SK-N-SH (cell line): ENCODE results near the gene SLC6A16.

ENCODE experiments used
- CHD2 ChIP-seq: fragments of 150-350 bp; IDR thresholded peaks from 2 replicates; pipeline ENCODE4 v1.6.1; 2018; ENCODE audit warnings: low read length; ENCODE audit not compliant: partially characterized antibody
- EP300 ChIP-seq, 2 experiments: IDR thresholded peaks; 2 replicates each; pipeline versions ENCODE4 v1.4.0 to v1.6.1; 2012; ENCODE audit warnings: borderline replicate concordance in 1 of 2, low read depth in 1 of 2, low read length in 1 of 2
- EZH2phosphoT487 ChIP-seq: fragments of 200-600 bp; sonication (generic); IDR thresholded peaks from 2 replicates; pipeline ENCODE4 v1.6.1; 2017; ENCODE audit warnings: low read depth, mixed run types, mild to moderate bottlenecking, antibody characterized with exemption, moderate library complexity, borderline replicate concordance
- JUND ChIP-seq: IDR thresholded peaks from 2 replicates; pipeline ENCODE4 v1.4.0; 2012
- MAX ChIP-seq: IDR thresholded peaks from 2 replicates; pipeline ENCODE4 v1.4.0; 2012; ENCODE audit warnings: low read depth
- POLR2AphosphoS5 ChIP-seq: IDR thresholded peaks from 2 replicates; pipeline ENCODE4 v1.6.1; 2012; ENCODE audit warnings: low read depth, low read length
- RAD21 ChIP-seq: IDR thresholded peaks from 2 replicates; pipeline ENCODE4 v1.6.1; 2012; ENCODE audit warnings: mild to moderate bottlenecking, low read length
- TF ChIP-seq, protein P1 (sequence below): IDR thresholded peaks from 2 replicates; pipeline ENCODE4 v1.6.1; 2012; ENCODE audit warnings: mild to moderate bottlenecking, low read depth, low read length, moderate library complexity
- TF ChIP-seq, protein P2 (sequence below): fragments of 200-600 bp; sonication (generic); IDR thresholded peaks from 2 replicates; pipeline ENCODE4 v1.6.1; 2017; ENCODE audit warnings: antibody characterized with exemption, mild to moderate bottlenecking, moderate library complexity

DNA sequence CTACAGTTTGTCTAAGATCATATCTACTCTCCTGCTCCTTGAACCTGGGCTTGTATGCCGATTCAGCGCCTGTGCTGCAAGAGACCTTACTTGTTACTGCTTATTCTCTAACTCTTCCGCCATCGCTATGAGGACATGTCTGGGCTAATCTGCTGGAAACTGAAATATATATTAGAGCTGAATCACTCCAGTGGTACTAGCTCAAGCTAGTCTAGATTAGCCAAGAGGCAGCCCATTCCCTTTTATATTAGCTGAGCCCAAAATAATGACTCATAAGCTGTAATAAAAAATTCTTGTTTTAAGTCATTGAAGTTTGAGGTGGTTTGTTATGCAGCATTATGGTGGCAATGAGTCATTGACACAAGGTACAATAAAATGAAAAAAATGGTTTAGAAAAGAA lies 52.8 kb downstream of the SLC6A16 start:
- TF ChIP-seq EZH2phosphoT487 (no peak), JUND (0 out of 2 replicates have a peak, but pooled peaks have one; percentile 10), POLR2AphosphoS5 (no peak), RAD21 (no peak), EP300 (IDR thresholded peaks at IDR 0.05; ENCODE audit: borderline replicate concordance in 1 of 2, low read depth in 1 of 2, low read length in 1 of 2) (no peak), CHD2 (no peak), MAX (no peak)
- TF ChIP-seq, protein P1, sequence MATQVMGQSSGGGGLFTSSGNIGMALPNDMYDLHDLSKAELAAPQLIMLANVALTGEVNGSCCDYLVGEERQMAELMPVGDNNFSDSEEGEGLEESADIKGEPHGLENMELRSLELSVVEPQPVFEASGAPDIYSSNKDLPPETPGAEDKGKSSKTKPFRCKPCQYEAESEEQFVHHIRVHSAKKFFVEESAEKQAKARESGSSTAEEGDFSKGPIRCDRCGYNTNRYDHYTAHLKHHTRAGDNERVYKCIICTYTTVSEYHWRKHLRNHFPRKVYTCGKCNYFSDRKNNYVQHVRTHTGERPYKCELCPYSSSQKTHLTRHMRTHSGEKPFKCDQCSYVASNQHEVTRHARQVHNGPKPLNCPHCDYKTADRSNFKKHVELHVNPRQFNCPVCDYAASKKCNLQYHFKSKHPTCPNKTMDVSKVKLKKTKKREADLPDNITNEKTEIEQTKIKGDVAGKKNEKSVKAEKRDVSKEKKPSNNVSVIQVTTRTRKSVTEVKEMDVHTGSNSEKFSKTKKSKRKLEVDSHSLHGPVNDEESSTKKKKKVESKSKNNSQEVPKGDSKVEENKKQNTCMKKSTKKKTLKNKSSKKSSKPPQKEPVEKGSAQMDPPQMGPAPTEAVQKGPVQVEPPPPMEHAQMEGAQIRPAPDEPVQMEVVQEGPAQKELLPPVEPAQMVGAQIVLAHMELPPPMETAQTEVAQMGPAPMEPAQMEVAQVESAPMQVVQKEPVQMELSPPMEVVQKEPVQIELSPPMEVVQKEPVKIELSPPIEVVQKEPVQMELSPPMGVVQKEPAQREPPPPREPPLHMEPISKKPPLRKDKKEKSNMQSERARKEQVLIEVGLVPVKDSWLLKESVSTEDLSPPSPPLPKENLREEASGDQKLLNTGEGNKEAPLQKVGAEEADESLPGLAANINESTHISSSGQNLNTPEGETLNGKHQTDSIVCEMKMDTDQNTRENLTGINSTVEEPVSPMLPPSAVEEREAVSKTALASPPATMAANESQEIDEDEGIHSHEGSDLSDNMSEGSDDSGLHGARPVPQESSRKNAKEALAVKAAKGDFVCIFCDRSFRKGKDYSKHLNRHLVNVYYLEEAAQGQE, result no peak
- TF ChIP-seq, protein P2, sequence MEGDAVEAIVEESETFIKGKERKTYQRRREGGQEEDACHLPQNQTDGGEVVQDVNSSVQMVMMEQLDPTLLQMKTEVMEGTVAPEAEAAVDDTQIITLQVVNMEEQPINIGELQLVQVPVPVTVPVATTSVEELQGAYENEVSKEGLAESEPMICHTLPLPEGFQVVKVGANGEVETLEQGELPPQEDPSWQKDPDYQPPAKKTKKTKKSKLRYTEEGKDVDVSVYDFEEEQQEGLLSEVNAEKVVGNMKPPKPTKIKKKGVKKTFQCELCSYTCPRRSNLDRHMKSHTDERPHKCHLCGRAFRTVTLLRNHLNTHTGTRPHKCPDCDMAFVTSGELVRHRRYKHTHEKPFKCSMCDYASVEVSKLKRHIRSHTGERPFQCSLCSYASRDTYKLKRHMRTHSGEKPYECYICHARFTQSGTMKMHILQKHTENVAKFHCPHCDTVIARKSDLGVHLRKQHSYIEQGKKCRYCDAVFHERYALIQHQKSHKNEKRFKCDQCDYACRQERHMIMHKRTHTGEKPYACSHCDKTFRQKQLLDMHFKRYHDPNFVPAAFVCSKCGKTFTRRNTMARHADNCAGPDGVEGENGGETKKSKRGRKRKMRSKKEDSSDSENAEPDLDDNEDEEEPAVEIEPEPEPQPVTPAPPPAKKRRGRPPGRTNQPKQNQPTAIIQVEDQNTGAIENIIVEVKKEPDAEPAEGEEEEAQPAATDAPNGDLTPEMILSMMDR, result no peak
